Kidney capillary endothelial cell (primary cell): ENCODE measurements around the gene PHF5A.
"Not testable (repeated sequence)": the region's sequence is repeated elsewhere in the genome, so short reads cannot be mapped to it uniquely, and the experiment has no call there.

ENCODE experiments used
- DNase-seq: peaks from one replicate; pipeline ENCODE4 v3.0.0-alpha.2; 2018; ENCODE audit warnings: low spot score

Gene PHF5A

GRCh38 chr22:41487037-41487935 is 18.8 kb upstream of the PHF5A start:
- DNase-seq = no peak

GRCh38 chr22:41485033-41485432 is 16.5 kb upstream of the PHF5A start:
- no peak for DNase-seq

DNA sequence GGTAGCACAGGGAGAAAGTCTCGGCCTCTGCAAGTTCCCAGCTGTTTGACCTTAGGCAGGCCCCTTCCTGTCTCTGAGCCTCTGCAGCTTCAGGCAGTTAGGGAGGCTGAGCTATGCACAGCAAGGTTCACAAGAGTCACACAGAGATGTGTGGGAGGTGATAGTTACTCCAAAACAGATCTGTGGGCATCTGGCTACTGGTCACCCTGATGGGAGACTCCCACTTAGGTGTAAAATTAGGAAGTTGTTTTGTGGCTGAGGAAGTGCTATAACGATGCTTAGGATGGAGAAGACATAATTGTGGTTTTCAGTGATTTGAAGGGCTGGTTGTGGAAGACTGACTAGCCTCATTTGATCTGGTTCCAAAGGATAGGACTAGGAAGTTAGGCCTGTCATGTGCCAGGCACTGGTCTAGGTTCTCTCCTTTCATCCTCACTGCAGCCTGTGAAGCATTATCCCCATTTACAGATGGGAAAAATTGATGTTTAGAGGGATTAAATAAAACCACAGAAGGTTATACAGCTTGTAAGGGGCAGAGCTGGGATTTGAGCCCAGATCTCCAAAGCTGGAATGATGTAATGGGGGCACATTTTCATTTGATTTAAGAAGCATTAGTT is 13.9 kb upstream of the PHF5A start:
- no peak for DNase-seq

GRCh38 chr22:41481925-41482318 is 13.4 kb upstream of the PHF5A start:
- no peak for DNase-seq

GRCh38 chr22:41481131-41481830 is 12.8 kb upstream of the PHF5A start:
- no peak for DNase-seq

DNA sequence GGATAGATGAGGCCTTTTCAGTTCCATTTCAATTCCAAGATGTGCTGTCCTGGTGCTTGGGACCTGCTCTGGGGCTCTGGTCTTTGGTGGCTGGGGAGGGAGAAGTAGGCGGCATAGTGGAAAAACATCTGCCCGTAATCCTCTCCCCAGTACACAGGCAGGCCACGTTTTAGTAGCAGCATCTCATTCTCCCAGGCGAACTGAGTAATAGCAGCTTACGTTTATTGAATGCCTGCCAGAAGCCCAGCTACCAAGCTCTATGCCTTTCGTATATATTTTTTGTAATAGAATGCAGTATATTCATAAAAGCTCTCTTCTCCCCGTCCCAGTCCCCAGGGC is 11.9 kb upstream of the PHF5A start:
- DNase-seq = no peak

DNA sequence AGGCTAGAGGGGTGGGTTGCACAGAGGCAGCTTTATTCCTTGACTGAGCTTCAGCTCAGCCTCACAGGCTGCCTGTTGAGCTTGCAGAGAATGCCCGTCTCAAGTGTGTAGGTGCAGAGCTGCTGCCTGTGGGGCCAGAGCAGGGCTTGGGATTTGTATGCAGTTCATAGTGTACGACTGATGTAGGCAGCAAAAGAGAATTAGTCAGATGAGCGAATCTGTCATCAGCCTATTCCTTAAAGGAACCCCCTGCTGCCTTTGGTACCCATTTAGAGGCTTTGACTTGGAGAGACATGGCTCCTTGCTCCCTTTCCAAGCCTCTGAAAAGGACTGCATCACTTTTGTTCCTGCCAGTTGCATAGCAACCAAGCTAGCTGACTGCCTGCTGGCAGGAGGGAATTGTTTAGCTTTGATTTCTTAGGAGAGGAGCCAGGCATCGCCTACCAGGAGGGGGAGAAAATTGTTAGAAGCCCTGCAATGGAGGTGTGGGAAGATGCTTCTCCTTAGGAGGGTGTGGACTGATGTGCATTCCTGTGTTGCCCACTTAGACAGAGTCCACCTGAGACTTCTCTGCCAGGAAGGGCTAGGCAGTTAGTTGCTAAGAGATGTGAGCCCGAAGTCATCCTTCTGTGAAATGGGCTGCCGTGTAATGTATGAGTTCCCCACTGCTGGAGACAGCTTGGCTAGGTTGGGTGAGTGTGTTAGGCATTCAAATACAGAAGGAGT is 11.3 kb upstream of the PHF5A start:
- DNase-seq = no peak

DNA sequence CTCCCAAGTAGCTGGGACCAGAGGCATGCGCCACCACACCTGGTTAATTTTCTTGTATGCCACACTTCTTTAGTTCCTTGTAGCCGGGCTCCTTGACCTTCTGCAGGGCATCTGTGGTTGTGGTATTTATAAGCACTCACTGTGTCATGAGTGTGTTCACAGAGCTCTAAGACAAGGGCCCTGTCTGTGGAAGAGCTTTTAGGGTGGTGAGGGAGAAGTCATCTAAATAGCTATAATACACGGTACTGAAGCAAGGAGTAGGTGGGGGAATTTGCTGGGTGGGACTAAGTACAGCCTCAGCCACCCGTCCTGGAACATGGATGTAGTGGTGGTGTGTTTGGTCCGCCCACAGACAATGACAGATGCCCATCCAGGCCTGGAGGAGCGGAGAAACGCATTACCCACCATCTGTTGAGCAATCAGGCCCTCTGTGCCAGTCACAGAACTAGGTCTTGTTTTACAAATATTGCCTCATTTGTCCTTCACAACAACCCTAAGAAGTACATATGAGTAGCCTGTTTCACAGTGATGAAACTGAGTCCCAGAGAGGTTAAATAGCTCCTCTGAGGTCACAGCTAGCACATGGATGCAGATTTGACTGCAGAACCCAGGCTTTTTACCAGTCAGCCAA is 10.5 kb upstream of the PHF5A start:
- no peak for DNase-seq

DNA sequence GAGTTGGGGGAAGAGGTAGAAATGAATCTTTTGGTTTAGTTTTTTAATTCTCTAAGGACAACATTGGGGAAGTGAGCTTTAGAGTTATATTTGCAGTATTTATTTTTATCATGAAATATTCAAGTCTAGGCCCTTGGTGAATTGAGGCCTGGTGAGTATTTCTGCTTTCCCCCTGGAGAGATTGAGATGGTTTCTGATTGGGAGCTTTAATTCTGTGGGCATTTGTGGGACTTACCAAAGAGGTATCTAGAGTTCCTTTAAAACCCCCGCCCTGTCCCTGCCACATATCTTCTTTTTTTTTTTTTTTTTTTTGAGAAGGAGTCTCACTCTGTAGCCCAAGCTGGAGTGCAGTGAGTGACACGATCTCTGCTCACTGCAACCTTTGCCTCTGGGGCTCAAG is 10.0 kb upstream of the PHF5A start:
- no peak for DNase-seq

- DNase-seq = no peak
Observed at GRCh38 chr22:41474872-41475451, 6.5 kb upstream of the PHF5A start.

DNA sequence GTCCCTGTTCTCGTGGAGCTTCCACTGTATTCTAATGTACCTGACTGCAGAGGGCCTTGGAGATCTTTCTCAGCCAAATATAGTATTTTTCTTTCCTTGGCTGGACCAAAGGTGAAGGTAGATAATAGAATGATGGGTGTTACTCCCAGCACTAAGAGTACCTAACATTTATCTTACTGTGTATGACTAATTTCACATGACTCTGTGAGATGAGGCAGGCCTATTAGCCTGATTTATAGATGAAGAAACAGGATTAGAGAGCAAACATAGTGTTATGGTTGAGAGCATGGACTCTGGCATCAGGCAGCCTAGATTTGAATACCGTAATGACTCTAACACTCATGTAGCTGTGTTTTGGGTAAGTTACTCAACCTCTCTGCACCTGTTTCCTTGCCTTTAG is 3.1 kb upstream of the PHF5A start:
- no peak for DNase-seq

DNA sequence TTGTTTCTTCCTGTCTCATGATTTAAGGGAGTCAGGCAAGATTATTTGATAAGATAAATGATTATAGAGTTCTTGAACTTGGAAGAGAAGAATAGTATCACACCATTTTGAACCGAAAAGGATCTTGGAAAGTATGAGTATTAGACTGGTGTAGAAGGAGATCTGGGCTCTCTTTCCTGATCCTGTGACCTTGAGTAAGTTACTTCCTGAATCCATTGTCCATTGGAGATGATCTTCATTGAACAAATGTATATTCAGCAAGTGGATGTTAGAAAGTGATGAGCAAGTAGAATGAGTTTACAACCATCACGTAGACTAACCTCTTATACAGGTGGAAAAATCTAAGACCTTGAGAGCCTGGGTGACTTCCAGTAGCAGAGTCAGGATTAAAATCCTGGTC is 2.4 kb upstream of the PHF5A start:
- DNase-seq = no peak

GRCh38 chr22:41469218-41469851 is 843 bp upstream of the PHF5A start:
- DNase-seq = no peak

GRCh38 chr22:41461901-41462300 is 6.6 kb downstream of the PHF5A start:
- DNase-seq = no peak

- DNase-seq = not testable (repeated sequence)
Observed at GRCh38 chr22:41460071-41460470, 8.4 kb downstream of the PHF5A start.

GRCh38 chr22:41459431-41459830 is 9.1 kb downstream of the PHF5A start:
- DNase-seq = no peak

DNA sequence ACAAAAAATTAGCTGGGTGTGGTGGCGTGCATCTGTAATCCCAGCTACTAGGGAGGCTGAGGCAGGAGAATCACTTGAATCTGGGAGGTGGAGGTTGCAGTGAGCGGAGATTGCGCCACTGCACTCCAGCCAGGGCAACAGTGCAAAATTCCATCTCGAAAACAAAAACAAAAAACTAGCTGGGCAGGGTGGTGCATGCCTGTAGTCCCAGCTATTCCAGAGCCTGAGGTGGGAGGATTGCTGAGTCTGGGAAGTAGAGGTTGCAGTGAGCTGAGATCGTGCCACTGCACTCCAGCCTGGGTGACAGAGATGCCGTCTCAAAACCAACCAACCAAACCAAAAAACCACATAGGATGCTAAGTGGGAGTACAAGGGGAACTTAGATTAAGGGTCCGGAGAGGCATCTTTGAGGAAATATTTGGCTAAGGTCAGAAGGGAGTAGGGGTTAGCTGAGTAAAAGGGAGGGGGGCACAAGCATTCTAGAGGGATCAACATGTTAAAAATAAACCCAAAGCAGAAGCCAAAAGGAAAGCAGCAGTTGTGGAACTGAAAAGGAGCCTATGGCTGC is 10.2 kb downstream of the PHF5A start:
- DNase-seq = no peak

DNA sequence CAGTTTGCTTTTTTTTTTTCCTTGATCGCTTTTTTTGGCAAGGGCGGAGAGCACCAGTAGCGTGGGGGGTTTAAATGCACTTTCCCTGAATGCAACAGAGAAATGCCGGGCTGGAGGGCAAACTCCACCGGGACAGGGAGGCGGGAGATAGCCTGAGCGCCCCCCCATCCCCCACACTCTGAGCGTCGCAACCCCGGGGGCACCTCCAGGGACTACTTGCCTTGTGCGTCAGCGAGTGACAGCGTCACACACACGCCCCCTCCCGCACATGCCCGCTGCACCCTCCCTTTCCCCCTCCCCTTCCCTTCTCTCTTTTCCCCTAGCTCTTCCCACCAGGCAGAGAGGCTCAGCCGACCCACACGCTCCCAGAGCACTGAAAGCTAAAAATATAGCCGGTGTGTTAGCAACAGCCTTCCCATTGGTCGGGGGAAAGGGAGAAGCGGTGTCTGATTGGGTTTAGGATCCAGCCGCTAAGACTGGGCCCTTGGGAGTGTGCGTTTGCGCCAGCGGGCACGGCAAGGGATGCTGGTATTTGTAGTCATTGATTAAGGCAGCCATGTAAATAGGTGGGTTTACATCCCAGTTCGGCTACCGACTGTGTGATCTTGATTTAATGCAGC is 20.2 kb downstream of the PHF5A start:
- DNase-seq = peak; percentile 98

GRCh38 chr22:41447435-41448188 is 20.9 kb downstream of the PHF5A start:
- peak; percentile 50 for DNase-seq
